ENCODE results near the gene TGIF1.

Gene TGIF1

GRCh38 chr18:3480827-3481573, 31.0 kb downstream of the TGIF1 start:
- in situ Hi-C loops (cut with MboI; ENCODE audit: low pct_unique_long_range_greater_than_20kb, low sequenced_read_pairs, unreplicated experiment) = no loop called here
- no peak for DNase-seq (ENCODE audit: low spot score)
- no peak for TF ChIP-seq CTCF (IDR thresholded peaks at IDR 0.05; ENCODE audit: extremely low read depth, insufficient read depth, missing control alignments)

GRCh38 chr18:3481696-3482210, 31.8 kb downstream of the TGIF1 start:
- in situ Hi-C loops (cut with MboI; ENCODE audit: low pct_unique_long_range_greater_than_20kb, low sequenced_read_pairs, unreplicated experiment) = no loop called here

GRCh38 chr18:3482258-3482657, 32.3 kb downstream of the TGIF1 start:
- TF ChIP-seq CTCF (IDR thresholded peaks at IDR 0.05; ENCODE audit: extremely low read depth, insufficient read depth, missing control alignments) = no peak
- DNase-seq (ENCODE audit: low spot score) = no peak
- in situ Hi-C loops (cut with MboI; ENCODE audit: low pct_unique_long_range_greater_than_20kb, low sequenced_read_pairs, unreplicated experiment) = no loop called here

More at GRCh38 chr18:3481696-3482210, 31.8 kb downstream of the TGIF1 start:
- TF ChIP-seq CTCF (IDR thresholded peaks at IDR 0.05; ENCODE audit: extremely low read depth, insufficient read depth, missing control alignments) = peak; percentile 46
- DNase-seq (ENCODE audit: low spot score) = peak; percentile 42

- TF ChIP-seq CTCF (IDR thresholded peaks at IDR 0.05; ENCODE audit: extremely low read depth, insufficient read depth, missing control alignments) = no peak
- in situ Hi-C loops (cut with MboI; ENCODE audit: low pct_unique_long_range_greater_than_20kb, low sequenced_read_pairs, unreplicated experiment) = no loop called here
- DNase-seq (ENCODE audit: low spot score) = no peak
Observed at GRCh38 chr18:3485153-3486149, 35.5 kb downstream of the TGIF1 start.

- TF ChIP-seq CTCF (IDR thresholded peaks at IDR 0.05; ENCODE audit: extremely low read depth, insufficient read depth, missing control alignments) = no peak
- in situ Hi-C loops (cut with MboI; ENCODE audit: low pct_unique_long_range_greater_than_20kb, low sequenced_read_pairs, unreplicated experiment) = no loop called here
- DNase-seq (ENCODE audit: low spot score) = no peak
Observed at GRCh38 chr18:3486512-3486911, 36.5 kb downstream of the TGIF1 start.

GRCh38 chr18:3489462-3489861, 39.5 kb downstream of the TGIF1 start:
- DNase-seq (ENCODE audit: low spot score) = no peak

More at GRCh38 chr18:3489462-3489861, 39.5 kb downstream of the TGIF1 start:
- in situ Hi-C loops (cut with MboI; ENCODE audit: low pct_unique_long_range_greater_than_20kb, low sequenced_read_pairs, unreplicated experiment) = no loop called here
- TF ChIP-seq CTCF (IDR thresholded peaks at IDR 0.05; ENCODE audit: extremely low read depth, insufficient read depth, missing control alignments) = no peak

Data from GM13977 (cell line).